CD4-positive, alpha-beta T cell treated with Interleukin-21 for 1 hour (primary cell): ENCODE data around the gene LYPD6B.
"Not testable (repeated sequence)": the region's sequence is repeated elsewhere in the genome, so short reads cannot be mapped to it uniquely, and the experiment has no call there.

Experiments used
- DNase-seq: peaks from one replicate; pipeline ENCODE4 v3.0.0-alpha.2; 2020

LYPD6B gene

GRCh38 chr2:149221898-149222297 is 183.4 kb downstream of the LYPD6B start:
- DNase-seq, result no peak

GRCh38 chr2:149223472-149224095 is 185.1 kb downstream of the LYPD6B start:
- no peak for DNase-seq

GRCh38 chr2:149224543-149224942 is 186.0 kb downstream of the LYPD6B start:
- no peak for DNase-seq

- DNase-seq, result no peak
Measured at GRCh38 chr2:149225446-149225845, 186.9 kb downstream of the LYPD6B start.

- no peak for DNase-seq
Measured at GRCh38 chr2:149226790-149227189, 188.3 kb downstream of the LYPD6B start.

GRCh38 chr2:149235816-149236375 is 197.4 kb downstream of the LYPD6B start:
- no peak for DNase-seq

GRCh38 chr2:149236410-149236809 is 197.9 kb downstream of the LYPD6B start:
- no peak for DNase-seq

GRCh38 chr2:149246186-149246585 is 207.7 kb downstream of the LYPD6B start:
- no peak for DNase-seq

- not testable (repeated sequence) for DNase-seq
Measured at GRCh38 chr2:149251436-149251835, 212.9 kb downstream of the LYPD6B start.

- not testable (repeated sequence) for DNase-seq
Measured at GRCh38 chr2:149256877-149257276, 218.4 kb downstream of the LYPD6B start.

- no peak for DNase-seq
Measured at GRCh38 chr2:149258531-149258930, 220.0 kb downstream of the LYPD6B start.

GRCh38 chr2:149259136-149259535 is 220.6 kb downstream of the LYPD6B start:
- DNase-seq, result no peak

GRCh38 chr2:149261692-149262091 is 223.2 kb downstream of the LYPD6B start:
- DNase-seq, result no peak
